Esophagus muscularis mucosa (tissue), 4 donors: ENCODE data around the gene GLUD1. TPM values are rescaled to one million over a fixed set of nuclear protein-coding genes. Genes with fewer than 3 reads are reported as not detected.
A peak's percentile ranks its signal among the peaks of the same experiment; 100 is the strongest.
"Not testable (repeated sequence)": the region's sequence is repeated elsewhere in the genome, so short reads cannot be mapped to it uniquely, and the experiment has no call there.

Experiments
- DNase-seq: peaks from one replicate; pipeline ENCODE4 v3.0.0-alpha.2; 2017; ENCODE audit errors: extremely low spot score
- H3K27ac ChIP-seq, 4 donors: fragments of 200-600 bp; sonication (generic); replicated peaks in 1 of 4; 1 replicate in 3 of 4; 2 replicates in 1 of 4; pipeline ENCODE4 v1.5.1; 2016 to 2019; ENCODE audit warnings: mild to moderate bottlenecking in 1 of 4
- H3K27me3 ChIP-seq, 4 donors: fragments of 200-600 bp; sonication (generic); one replicate each; pipeline versions ENCODE4 v1.5.1 to v1.6.0; 2016 to 2019
- H3K36me3 ChIP-seq, 4 donors: fragments of 200-600 bp; sonication (generic); one replicate each; pipeline ENCODE4 v1.5.1; 2016 to 2019
- H3K4me1 ChIP-seq, 4 donors: fragments of 200-600 bp; sonication (generic); one replicate each; pipeline ENCODE4 v1.5.1; 2016 to 2019
- H3K4me3 ChIP-seq, 4 donors: fragments of 200-600 bp; sonication (generic); 1 replicate in 2 of 4; 2 replicates in 2 of 4; pipeline ENCODE4 v1.5.1; 2016 to 2019; ENCODE audit warnings: mild to moderate bottlenecking in 4 of 4, moderate library complexity in 1 of 4
- H3K9me3 ChIP-seq, 4 donors: fragments of 200-600 bp; sonication (generic); 1 replicate in 3 of 4; 2 replicates in 1 of 4; pipeline ENCODE4 v1.5.1; 2016 to 2019
- CTCF ChIP-seq, 3 experiments: fragments of 200-600 bp in 2 of 3; fragments of 450-650 bp in 1 of 3; sonication (generic) in 2 of 3; IDR thresholded peaks; one replicate each; pipeline ENCODE4 v1.5.1; 2017 to 2019; ENCODE audit warnings: antibody characterized with exemption in 3 of 3, mild to moderate bottlenecking in 2 of 3, moderate library complexity in 1 of 3
- EP300 ChIP-seq: sonication (generic); formaldehyde crosslinking; IDR thresholded peaks from one replicate; pipeline ENCODE4 v1.6.1; 2017; ENCODE audit warnings: antibody characterized with exemption
- POLR2A ChIP-seq: fragments of 450-650 bp; IDR thresholded peaks from one replicate; pipeline ENCODE4 v1.6.1; 2017; ENCODE audit warnings: antibody characterized with exemption, moderate library complexity, mild to moderate bottlenecking, low read depth
- POLR2AphosphoS5 ChIP-seq, 2 donors: sonication (generic); formaldehyde crosslinking; IDR thresholded peaks; one replicate each; pipeline ENCODE4 v1.6.1; 2017; ENCODE audit warnings: antibody characterized with exemption in 2 of 2
- WGBS: methylation state at CpG from one replicate; pipeline ENCODE4 v1.1.5; 2018; 5-methylcytosine and 5-hydroxymethylcytosine counted together
- intact Hi-C: fragments of 100-400 bp; cut with DNase I; formaldehyde crosslinking; loops from one replicate; pipeline ENCODE4 v1.15.1; 2023
- total RNA-seq, 4 donors: library from RNA; depleted of rRNA; stranded (reverse); fragments of >200 nt; gene quantifications; one replicate each; pipeline versions ENCODE4 v1.1.0 to v1.2.1, GENCODE V29; 2016

Gene GLUD1
- total RNA-seq, 4 donors from 2014 or later = 152 to 187 (median 161) TPM

GRCh38 chr10:87038286-87038717, 56.3 kb downstream of the GLUD1 start:
- no peaks in the 10 kb centered on the region for H3K36me3 ChIP-seq
- H3K27ac ChIP-seq = no peak overlapping the region
- H3K4me1 ChIP-seq = no peaks in the 10 kb centered on the region
- 76% methylated on average over 3 of the region's 3 CpGs for WGBS
- no peak overlapping the region for H3K4me3 ChIP-seq
- peak; percentile 90 for DNase-seq
- peaks cover 0 to 12% (median 0%) of the 10 kb centered on the region in 4 donors for H3K9me3 ChIP-seq
- TF ChIP-seq CTCF (IDR thresholded peaks at IDR 0.05) (no peak), POLR2AphosphoS5 (IDR thresholded peaks at IDR 0.05) (no peak), POLR2A (no peak), EP300 (no peak)
- intact Hi-C loops = no loop called here
- no peaks in the 10 kb centered on the region for H3K27me3 ChIP-seq

GRCh38 chr10:87036623-87037022, 58.0 kb downstream of the GLUD1 start:
- Histone ChIP-seq H3K27ac (no peak overlapping the region), H3K4me3 (no peak overlapping the region), H3K9me3 (peaks cover 0 to 12% (median 0%) of the 10 kb centered on the region in 4 donors), H3K27me3 (no peaks in the 10 kb centered on the region), H3K36me3 (no peaks in the 10 kb centered on the region), H3K4me1 (no peaks in the 10 kb centered on the region)
- intact Hi-C loops = no loop called here
- DNase-seq = peak; percentile 60
- 91% methylated on average over 1 of the region's 1 CpG for WGBS
- TF ChIP-seq POLR2AphosphoS5 (IDR thresholded peaks at IDR 0.05) = no peak
- no peak for TF ChIP-seq EP300
- no peak for TF ChIP-seq POLR2A
- no peak for TF ChIP-seq CTCF (IDR thresholded peaks at IDR 0.05)

- no peaks in the 10 kb centered on the region for H3K27me3 ChIP-seq
- no peaks in the 10 kb centered on the region for H3K36me3 ChIP-seq
- H3K27ac ChIP-seq = no peak overlapping the region
- intact Hi-C loops = no loop called here
- no peak overlapping the region for H3K4me3 ChIP-seq
- 100% methylated on average over 10 of the region's 28 CpGs for WGBS
- peaks cover 0 to 8% (median 6%) of the 10 kb centered on the region in 4 donors for H3K9me3 ChIP-seq
- TF ChIP-seq POLR2A (no peak), POLR2AphosphoS5 (IDR thresholded peaks at IDR 0.05) (no peak), CTCF (IDR thresholded peaks at IDR 0.05) (no peak), EP300 (no peak)
- H3K4me1 ChIP-seq = no peaks in the 10 kb centered on the region
- DNase-seq = no peak
These were observed 63.6 kb downstream of the GLUD1 start for GRCh38 chr10:87030912-87031635.

GRCh38 chr10:87030419-87030818, 64.2 kb downstream of the GLUD1 start:
- intact Hi-C loops = not testable (repeated sequence)
- WGBS = 86% methylated on average over 1 of the region's 1 CpG

GRCh38 chr10:87026747-87027508, 67.7 kb downstream of the GLUD1 start:
- DNase-seq, H3K27ac ChIP-seq, H3K4me3 ChIP-seq, H3K4me1 ChIP-seq, intact Hi-C loops, H3K27me3 ChIP-seq, H3K9me3 ChIP-seq, H3K36me3 ChIP-seq: not testable (repeated sequence)
- WGBS = 79% methylated on average over 13 of the region's 17 CpGs

More at GRCh38 chr10:87030419-87030818, 64.2 kb downstream of the GLUD1 start:
- H3K4me1 ChIP-seq, H3K9me3 ChIP-seq, H3K27me3 ChIP-seq, H3K4me3 ChIP-seq, H3K27ac ChIP-seq, H3K36me3 ChIP-seq, DNase-seq: not testable (repeated sequence)

- intact Hi-C loops, H3K27ac ChIP-seq, H3K4me1 ChIP-seq, H3K4me3 ChIP-seq, H3K27me3 ChIP-seq, DNase-seq, H3K36me3 ChIP-seq, H3K9me3 ChIP-seq: not testable (repeated sequence)
- 64% methylated on average over 5 of the region's 5 CpGs for WGBS
These were observed 69.2 kb downstream of the GLUD1 start for GRCh38 chr10:87025285-87025958.

GRCh38 chr10:87020056-87020455, 74.6 kb downstream of the GLUD1 start, which contains the start of gene FAM25A:
Gene FAM25A, plus strand, starts transcription at chr10:87020294. Its CDS starts 31 bp downstream, at chr10:87020325.
- H3K4me1 ChIP-seq, H3K4me3 ChIP-seq, H3K9me3 ChIP-seq, DNase-seq, H3K27ac ChIP-seq, intact Hi-C loops, H3K27me3 ChIP-seq, H3K36me3 ChIP-seq: not testable (repeated sequence)
- 100% methylated on average over 1 of the region's 9 CpGs for WGBS

- H3K27ac ChIP-seq, DNase-seq, H3K27me3 ChIP-seq, intact Hi-C loops, H3K4me1 ChIP-seq, H3K9me3 ChIP-seq, H3K36me3 ChIP-seq, H3K4me3 ChIP-seq: not testable (repeated sequence)
- WGBS = no CpG with 5 or more reads among the region's 1 CpG
These were observed 75.1 kb downstream of the GLUD1 start for GRCh38 chr10:87019504-87019903.
